Upper lobe of left lung (tissue), 6 donors: ENCODE data around the gene ZNF518A. TPM values are rescaled to one million over a fixed set of nuclear protein-coding genes. Genes with fewer than 3 reads are reported as not detected.

ENCODE experiments used
- ATAC-seq, 2 donors: fragments of 200-7000 bp; cut with Tn5 transposase; one replicate each; pipeline ENCODE4 v1.9.1; 2022; ENCODE audit warnings: mild to moderate bottlenecking in 2 of 2, moderate library complexity in 2 of 2; ENCODE audit not compliant: low FRiP score in 2 of 2
- DNase-seq, 2 donors: peaks; one replicate each; pipeline ENCODE4 v3.0.0-alpha.2; 2019 to 2020
- H3K27ac ChIP-seq, 4 donors: fragments of 200-600 bp; sonication (generic); one replicate each; pipeline ENCODE4 v1.5.1; 2016 to 2019
- H3K27me3 ChIP-seq, 4 donors: fragments of 200-600 bp; sonication (generic); one replicate each; pipeline ENCODE4 v1.5.1; 2017 to 2019
- H3K36me3 ChIP-seq, 4 donors: fragments of 200-600 bp; sonication (generic); one replicate each; pipeline ENCODE4 v1.5.1; 2016 to 2019
- H3K4me1 ChIP-seq, 4 donors: fragments of 200-600 bp; sonication (generic); one replicate each; pipeline ENCODE4 v1.5.1; 2018 to 2019
- H3K4me3 ChIP-seq, 4 donors: fragments of 200-600 bp; sonication (generic); one replicate each; pipeline ENCODE4 v1.5.1; 2017 to 2019; ENCODE audit warnings: mild to moderate bottlenecking in 2 of 4, moderate library complexity in 1 of 4
- H3K9me3 ChIP-seq, 4 donors: fragments of 200-600 bp; sonication (generic); one replicate each; pipeline ENCODE4 v1.5.1; 2018 to 2019
- CTCF ChIP-seq, 6 experiments: fragments of 450-650 bp in 4 of 6; fragments of 200-600 bp in 2 of 6; sonication (generic) in 2 of 6; IDR thresholded peaks; one replicate each; pipeline ENCODE4 v1.5.1; 2016 to 2019; ENCODE audit warnings: antibody characterized with exemption in 6 of 6
- EP300 ChIP-seq, 4 donors: sonication (generic); formaldehyde crosslinking; IDR thresholded peaks; one replicate each; pipeline ENCODE4 v1.5.1; 2017; ENCODE audit warnings: antibody characterized with exemption in 4 of 4, control low read depth in 2 of 4
- POLR2A ChIP-seq, 4 donors: fragments of 450-650 bp; IDR thresholded peaks; one replicate each; pipeline ENCODE4 v1.5.1; 2016 to 2017; ENCODE audit warnings: antibody characterized with exemption in 4 of 4, mild to moderate bottlenecking in 2 of 4
- POLR2AphosphoS5 ChIP-seq, 2 donors: sonication (generic); formaldehyde crosslinking; IDR thresholded peaks; one replicate each; pipeline ENCODE4 v1.5.1; 2017; ENCODE audit warnings: antibody characterized with exemption in 2 of 2
- WGBS, 2 donors: methylation state at CpG; one replicate each; pipeline ENCODE4 v1.1.5; 2017 to 2018; 5-methylcytosine and 5-hydroxymethylcytosine counted together
- small RNA-seq, 4 donors: library from RNA; depleted of rRNA; stranded (forward); fragments of <200 nt; gene quantifications; one replicate each; pipeline ENCODE3, GENCODE V24; 2016
- total RNA-seq, 6 donors: library from RNA; depleted of rRNA in 4 of 6; stranded (reverse); fragments of >200 nt in 4 of 6; gene quantifications; one replicate each; pipeline versions ENCODE4 v1.1.0 to v1.2.1, GENCODE V29; 2016 to 2021
- donor health status: DM: no; HTN: no; CAD: no; lungs with moderate emphysema.
- donor health status: DM: no; HTN: yes; CAD: no; lungs with severe emphysema.

The ZNF518A gene
- total RNA-seq, 6 donors from 2014 or later = 4.7 to 29.5 (median 16.7) TPM

- TF ChIP-seq EP300 (IDR thresholded peaks at IDR 0.05) (no peak), POLR2AphosphoS5 (IDR thresholded peaks at IDR 0.05) (no peak), POLR2A (IDR thresholded peaks at IDR 0.05) (no peak), CTCF (IDR thresholded peaks at IDR 0.05) (no peak)
- Histone ChIP-seq H3K27ac (no peak overlapping the region), H3K27me3 (no peaks in the 10 kb centered on the region), H3K4me1 (no peaks in the 10 kb centered on the region), H3K4me3 (no peak overlapping the region), H3K9me3 (no peaks in the 10 kb centered on the region), H3K36me3 (no peaks in the 10 kb centered on the region)
- ATAC-seq = no peak
- no peak for DNase-seq
- WGBS, 2 donors = 94 to 100% methylated on average over 1 of the region's 1 CpG
Measured at GRCh38 chr10:96212911-96213310, 82.8 kb downstream of the ZNF518A start.

Small RNA genes within 50 kb of the gene (small RNA-seq; reads per million reads assigned to genes)
- gene RNU6-271P = 0 reads per million in 4 donors

Other genes starting within 250 kb of the ZNF518A start
- gene CC2D2B, start 222.3 kb upstream of the ZNF518A start, total RNA-seq = 1 to 10 TPM in 5 of 6 donors, under 1 TPM in 1; 0.94 to 5.5 (median 4.1) TPM
- 1 to 10 TPM in 5 of 6 donors, under 1 TPM in 1; 0.55 to 7.7 (median 5.5) TPM for gene CCNJ, start 86.7 kb upstream of the ZNF518A start, total RNA-seq
- gene BLNK, start 141.3 kb downstream of the ZNF518A start, total RNA-seq = 10 to 100 TPM in 4 of 6 donors, 1 to 10 TPM in 2; 7.0 to 17.8 (median 10.8) TPM
- gene DNTT, start 174.1 kb downstream of the ZNF518A start, total RNA-seq = not detected
- gene OPALIN, start 228.7 kb downstream of the ZNF518A start, total RNA-seq = not detected